Fibroblast of skin of left quadriceps (primary cell): ENCODE results near the gene POLR2L.

Experiments
- DNase-seq, 2 experiments: peaks; one replicate each; pipeline ENCODE4 v3.0.0-alpha.2; 2013; ENCODE audit warnings: low read depth in 2 of 2

POLR2L gene

GRCh38 chr11:868802-869201, 26.5 kb upstream of the POLR2L start:
- no peak for DNase-seq

- no peak for DNase-seq
Measured at GRCh38 chr11:868394-868793, 26.1 kb upstream of the POLR2L start.

- no peak for DNase-seq
Measured at GRCh38 chr11:867856-868358, 25.6 kb upstream of the POLR2L start.

- DNase-seq: no peak
Measured at GRCh38 chr11:866481-866880, 24.2 kb upstream of the POLR2L start.

DNA sequence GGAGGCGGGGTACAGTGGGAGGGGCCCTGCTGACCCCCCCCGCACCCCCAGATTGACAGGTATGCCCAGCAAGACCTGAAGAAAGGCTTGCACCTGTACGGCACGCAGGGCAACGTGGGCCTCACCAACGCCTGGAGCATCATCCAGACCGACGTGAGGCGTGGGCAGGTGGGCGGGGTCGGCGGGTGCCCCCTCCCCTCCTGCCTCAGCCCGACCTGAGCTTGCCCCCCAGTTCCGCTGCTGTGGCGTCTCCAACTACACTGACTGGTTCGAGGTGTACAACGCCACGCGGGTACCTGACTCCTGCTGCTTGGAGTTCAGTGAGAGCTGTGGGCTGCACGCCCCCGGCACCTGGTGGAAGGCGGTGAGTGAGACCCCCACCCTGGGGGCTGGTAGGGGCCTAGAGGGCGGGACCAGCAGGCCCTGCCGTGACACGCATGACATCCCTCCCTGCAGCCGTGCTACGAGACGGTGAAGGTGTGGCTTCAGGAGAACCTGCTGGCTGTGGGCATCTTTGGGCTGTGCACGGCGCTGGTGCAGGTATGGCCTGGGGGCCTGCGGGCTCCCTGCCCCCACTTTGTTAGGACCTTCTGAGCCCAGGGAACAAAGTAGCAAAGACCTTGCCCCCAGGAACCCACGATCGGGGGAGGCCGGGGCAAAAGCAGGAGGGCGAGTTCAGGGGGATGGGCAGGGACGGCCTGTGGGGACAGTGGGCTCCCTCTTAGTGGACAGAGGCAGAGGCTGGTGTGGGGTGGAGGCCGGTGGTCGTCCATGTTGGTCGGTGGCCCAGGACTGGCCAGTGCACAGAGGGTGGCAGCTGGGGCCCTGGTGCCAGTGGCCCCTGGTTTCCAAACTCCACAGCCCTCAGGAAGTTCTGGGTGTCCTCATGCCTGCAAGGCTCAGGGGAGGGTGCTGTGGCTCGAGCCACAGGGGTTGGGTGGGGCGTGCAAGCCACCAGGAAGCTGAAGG, 23.4 kb upstream of the POLR2L start:
- DNase-seq: no peak

DNA sequence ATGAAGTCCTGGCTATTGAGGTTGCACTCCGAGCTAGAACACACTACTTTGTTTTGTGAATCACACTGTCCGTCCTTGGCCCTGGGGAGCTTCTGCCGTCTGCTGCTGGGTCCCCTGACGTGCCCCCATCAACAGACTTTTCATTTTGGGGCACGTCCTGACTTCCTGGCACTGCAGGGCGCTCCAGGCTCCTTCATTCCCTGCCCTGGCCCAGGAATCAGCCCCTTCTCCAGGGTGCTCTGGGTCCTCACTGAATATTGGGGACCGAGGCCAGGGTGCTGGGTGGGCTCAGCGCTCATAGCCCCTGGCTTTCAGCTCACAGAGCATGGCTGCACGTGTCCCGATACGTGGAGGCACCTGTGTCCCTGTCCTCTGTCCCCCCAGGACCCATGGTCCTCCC, 22.6 kb upstream of the POLR2L start:
- no peak for DNase-seq

DNA sequence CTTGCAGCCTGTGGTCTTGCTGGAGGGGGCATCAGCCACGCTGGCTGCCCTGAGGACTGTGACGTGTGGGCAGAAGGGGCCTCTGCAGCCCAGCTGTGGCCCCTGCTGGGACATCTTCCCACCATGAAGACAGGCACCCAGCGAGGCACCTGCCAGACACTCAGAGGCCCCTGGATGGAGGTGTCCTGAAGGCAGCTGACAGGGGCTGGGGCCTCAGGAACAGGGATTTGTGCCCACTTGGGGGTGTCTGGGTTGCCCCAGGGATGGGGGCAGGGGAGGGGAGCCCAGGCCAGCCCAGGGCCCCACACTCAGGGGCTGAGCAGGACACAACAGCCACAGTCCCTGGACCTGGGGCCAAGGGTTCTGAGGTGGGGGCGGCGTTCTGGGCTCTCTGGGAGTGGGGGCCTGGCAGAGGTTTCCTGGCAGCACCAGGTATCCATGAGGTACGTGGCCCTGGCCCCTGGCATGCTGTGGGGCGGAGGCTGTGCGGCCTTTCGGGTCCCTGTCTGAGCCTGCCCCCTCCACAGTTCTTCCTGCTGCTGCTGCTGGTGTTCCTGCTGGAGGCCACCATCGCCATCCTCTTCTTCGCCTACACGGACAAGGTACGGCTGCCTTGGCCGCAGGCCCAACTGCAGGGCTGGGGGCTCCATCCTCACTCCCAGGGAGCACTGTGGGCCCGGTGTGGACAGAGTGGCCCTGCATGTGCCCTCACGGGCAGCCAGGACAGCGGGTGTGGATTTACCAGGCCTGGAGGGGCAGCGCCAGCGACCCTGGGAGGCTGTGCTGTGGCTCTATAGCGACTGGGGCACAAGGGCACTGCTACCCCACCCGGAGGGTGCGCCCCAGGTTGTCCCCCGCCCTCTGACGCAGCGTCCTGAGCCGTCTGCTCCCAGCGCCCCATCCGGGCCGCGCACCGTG, 21.8 kb upstream of the POLR2L start:
- no peak for DNase-seq

DNA sequence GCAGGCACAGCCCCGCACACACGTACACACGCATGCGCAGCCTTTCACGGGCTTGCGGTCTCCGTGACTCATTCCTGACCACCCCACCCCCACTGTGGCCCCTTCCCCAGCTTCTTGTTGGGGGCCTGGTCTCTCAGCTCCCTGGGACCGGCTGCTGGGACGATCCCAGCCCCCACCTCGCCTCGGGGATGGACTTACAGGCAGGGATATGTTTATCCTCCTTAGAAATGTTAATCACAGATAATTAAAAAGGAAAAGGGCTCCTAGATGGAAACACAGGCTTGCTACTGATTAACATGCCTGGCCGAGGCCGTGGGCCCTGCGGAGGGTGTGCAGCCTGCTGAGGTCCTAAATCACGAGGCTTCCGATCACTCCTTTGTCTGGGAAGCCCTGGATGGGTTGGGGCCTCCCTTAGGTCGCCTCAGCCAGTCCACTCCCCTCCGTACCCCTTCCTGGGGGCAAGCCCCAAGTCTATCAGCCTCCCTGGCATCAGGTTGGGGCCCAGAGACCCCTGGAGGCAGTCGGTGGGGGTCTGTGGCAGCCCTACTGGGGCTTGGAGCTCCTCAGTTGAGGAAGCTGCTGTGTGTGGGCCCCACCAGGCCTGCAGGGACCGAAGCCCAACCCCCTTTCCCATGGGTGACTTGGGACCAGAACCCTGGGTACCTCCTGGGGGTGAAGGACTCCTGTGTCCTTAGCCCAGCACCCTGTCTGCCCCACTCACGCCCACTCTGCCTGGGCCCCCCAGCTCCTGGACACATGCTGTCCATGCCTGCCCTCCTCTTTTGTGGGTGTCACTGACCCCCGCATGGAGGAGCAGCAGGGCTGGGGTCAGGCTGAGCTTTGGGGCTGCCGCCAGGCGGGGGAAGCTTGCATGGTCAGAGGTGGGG, 20.9 kb upstream of the POLR2L start:
- DNase-seq: peak in 1 of 2 experiments; percentile 18

GRCh38 chr11:862696-863022, 20.3 kb upstream of the POLR2L start:
- no peak for DNase-seq

- DNase-seq: no peak
Measured at GRCh38 chr11:862081-862661, 19.8 kb upstream of the POLR2L start.

DNA sequence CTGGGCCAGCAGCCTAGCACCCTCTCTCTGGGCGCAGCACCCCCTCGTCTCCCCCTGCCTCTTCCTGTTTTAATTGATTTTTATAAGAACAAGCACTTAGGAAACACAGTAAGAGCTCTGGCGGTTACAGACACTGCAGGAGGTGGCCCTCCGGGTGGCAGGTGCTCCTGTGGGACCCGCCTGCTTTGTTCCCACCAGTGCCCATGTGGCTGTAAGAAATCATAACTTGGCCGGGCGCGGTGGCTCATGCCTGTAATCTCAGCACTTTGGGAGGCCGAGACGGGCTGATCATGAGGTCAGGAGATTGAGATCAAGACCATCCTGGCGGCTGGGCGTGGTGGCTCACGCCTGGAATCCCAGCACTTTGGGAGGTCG, 18.8 kb upstream of the POLR2L start:
- DNase-seq: no peak

GRCh38 chr11:860234-861104, 18.1 kb upstream of the POLR2L start:
- no peak for DNase-seq

- peak; percentile 52 to 54 for DNase-seq
Measured at GRCh38 chr11:859394-860131, 17.2 kb upstream of the POLR2L start.

DNA sequence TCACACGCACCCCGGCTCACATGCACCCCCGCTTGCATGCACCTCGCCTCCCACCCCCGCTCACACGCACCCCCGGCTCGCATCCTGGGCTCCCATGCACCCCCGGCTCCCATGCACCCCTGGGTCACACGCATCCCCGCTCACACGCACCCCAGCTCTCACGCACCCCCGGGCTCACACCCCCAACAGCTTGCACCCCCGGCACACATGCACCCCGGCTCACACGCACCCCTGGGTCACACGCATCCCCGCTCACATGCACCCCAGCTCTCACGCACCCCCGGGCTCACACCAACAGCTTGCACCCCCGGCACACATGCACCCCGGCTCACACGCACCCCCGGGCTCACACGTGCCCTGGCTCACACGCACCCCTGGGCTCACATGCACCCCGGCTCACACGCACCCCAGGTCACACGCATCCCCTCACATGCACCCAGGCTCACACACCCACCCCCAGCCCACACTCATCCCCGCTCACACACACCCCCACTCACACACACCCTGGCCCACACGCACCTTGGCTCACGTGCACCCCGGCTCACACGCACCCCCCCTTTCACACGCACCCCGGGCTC, 16.5 kb upstream of the POLR2L start:
- DNase-seq: no peak

- DNase-seq: no peak
Measured at GRCh38 chr11:858053-858761, 15.9 kb upstream of the POLR2L start.

GRCh38 chr11:856397-856796, 14.1 kb upstream of the POLR2L start:
- no peak for DNase-seq

GRCh38 chr11:855796-856195, 13.5 kb upstream of the POLR2L start:
- no peak for DNase-seq

DNA sequence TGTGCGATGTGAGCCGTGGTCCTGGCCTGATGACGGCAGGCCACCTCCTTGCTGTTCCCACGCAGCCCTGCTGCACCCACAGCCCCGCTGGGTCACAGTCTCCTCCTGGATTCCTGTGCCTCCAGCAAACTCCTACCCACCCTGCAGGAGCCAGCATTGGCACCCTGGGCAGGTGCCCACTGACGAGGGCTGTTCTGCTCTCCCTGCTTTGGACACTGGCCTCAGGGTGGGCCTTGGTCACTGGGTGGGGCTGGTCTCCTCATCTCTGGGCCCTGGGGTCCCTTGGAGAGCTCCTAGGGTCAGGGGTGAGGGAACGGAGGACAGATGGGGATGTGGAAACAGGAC, 13.0 kb upstream of the POLR2L start:
- DNase-seq: no peak
